HEK293 (cell line): Measurements from ENCODE around the gene SLC10A1.

Experiments used
- CTCF ChIA-PET: fragments of 350-600 bp; formaldehyde crosslinking; extraction: SDS; loops from one replicate; lab custom pipeline; 2021; ENCODE audit warnings: antibody characterized with exemption; lab: Yijun Ruan, JAX
- POLR2A ChIA-PET: fragments of 300-600 bp; formaldehyde crosslinking; extraction: SDS; loops from one replicate; lab custom pipeline; 2020; ENCODE audit warnings: antibody characterized with exemption, inconsistent platforms; lab: Yijun Ruan, JAX
- H3K27ac ChIP-seq: fragments of 200-500 bp; sonication (Bioruptor generic); 2 replicates; pipeline ENCODE4 v1.5.1; 2014; ENCODE audit warnings: low read depth, low read length, control low read depth, inconsistent platforms; ENCODE audit errors: extremely low read depth
- H3K36me3 ChIP-seq, 2 experiments: fragments of 200-500 bp in 1 of 2; sonication (Bioruptor generic) in 1 of 2; 1 replicate in 1 of 2; 2 replicates in 1 of 2; pipeline ENCODE4 v1.5.1; 2014 to 2017; ENCODE audit warnings: inconsistent platforms in 2 of 2, low read length in 2 of 2; ENCODE audit not compliant: control insufficient read depth in 2 of 2, insufficient read depth in 1 of 2
- H3K4me1 ChIP-seq: fragments of 200-500 bp; sonication (Bioruptor generic); 2 replicates; pipeline ENCODE4 v1.5.1; 2014; ENCODE audit warnings: mild to moderate bottlenecking, low read length, inconsistent platforms; ENCODE audit not compliant: control insufficient read depth, insufficient read depth
- H3K4me3 ChIP-seq: 2 replicates; pipeline ENCODE4 v1.5.1; 2011; ENCODE audit warnings: low read depth, mild to moderate bottlenecking, control low read depth, low read length, moderate library complexity
- H3K9me3 ChIP-seq: fragments of 200-500 bp; sonication (Bioruptor generic); 2 replicates; pipeline ENCODE4 v1.5.1; 2014; ENCODE audit warnings: low read depth, low read length, inconsistent platforms; ENCODE audit not compliant: control insufficient read depth, insufficient read depth
- EGR2 ChIP-seq: fragments of 450-650 bp; formaldehyde crosslinking; IDR thresholded peaks from 2 replicates; pipeline ENCODE4 v1.5.1; 2016; ENCODE audit warnings: low read depth, missing biosample characterization, missing genetic modification characterization
- GLIS1 ChIP-seq: fragments of 450-650 bp; formaldehyde crosslinking; IDR thresholded peaks from 2 replicates; pipeline ENCODE4 v1.5.1; 2016; ENCODE audit warnings: missing biosample characterization, missing genetic modification characterization
- SP3 ChIP-seq: fragments of 450-650 bp; formaldehyde crosslinking; IDR thresholded peaks from 2 replicates; pipeline ENCODE4 v1.5.1; 2016; ENCODE audit warnings: missing biosample characterization, missing genetic modification characterization
- ZBTB20 ChIP-seq: fragments of 450-650 bp; formaldehyde crosslinking; IDR thresholded peaks from 2 replicates; pipeline ENCODE4 v1.5.1; 2016; ENCODE audit warnings: missing biosample characterization, missing genetic modification characterization
- ZBTB49 ChIP-seq: fragments of 450-650 bp; formaldehyde crosslinking; IDR thresholded peaks from 2 replicates; pipeline ENCODE4 v1.5.1; 2016; ENCODE audit warnings: missing biosample characterization, missing genetic modification characterization, low read depth
- ZFHX2 ChIP-seq: fragments of 450-650 bp; formaldehyde crosslinking; conservative IDR thresholded peaks from 2 replicates; pipeline ENCODE4 v1.5.1; 2016; ENCODE audit warnings: missing biosample characterization, missing genetic modification characterization
- ZNF132 ChIP-seq: fragments of 450-650 bp; formaldehyde crosslinking; IDR thresholded peaks from 2 replicates; pipeline ENCODE4 v1.5.1; 2017; ENCODE audit warnings: missing biosample characterization, missing genetic modification characterization, borderline replicate concordance
- ZNF18 ChIP-seq: fragments of 450-650 bp; formaldehyde crosslinking; IDR thresholded peaks from 2 replicates; pipeline ENCODE4 v1.5.1; 2016; ENCODE audit warnings: missing biosample characterization, missing genetic modification characterization
- ZNF223 ChIP-seq: fragments of 450-650 bp; formaldehyde crosslinking; IDR thresholded peaks from 2 replicates; pipeline ENCODE4 v1.5.1; 2016; ENCODE audit warnings: missing biosample characterization, missing genetic modification characterization
- ZNF266 ChIP-seq: fragments of 450-650 bp; formaldehyde crosslinking; IDR thresholded peaks from 2 replicates; pipeline ENCODE4 v1.5.1; 2016; ENCODE audit warnings: missing biosample characterization, missing genetic modification characterization, low read depth
- ZNF654 ChIP-seq: fragments of 450-650 bp; formaldehyde crosslinking; IDR thresholded peaks from 2 replicates; pipeline ENCODE4 v1.5.1; 2016; ENCODE audit warnings: low read depth, missing biosample characterization, missing genetic modification characterization
- ZNF664 ChIP-seq: fragments of 450-650 bp; formaldehyde crosslinking; IDR thresholded peaks from 2 replicates; pipeline ENCODE4 v1.5.1; 2016; ENCODE audit warnings: missing biosample characterization, missing genetic modification characterization
- ZNF791 ChIP-seq: fragments of 450-650 bp; formaldehyde crosslinking; IDR thresholded peaks from 2 replicates; pipeline ENCODE4 v1.5.1; 2016; ENCODE audit warnings: missing biosample characterization, missing genetic modification characterization
- ZSCAN16 ChIP-seq: fragments of 450-650 bp; formaldehyde crosslinking; IDR thresholded peaks from 2 replicates; pipeline ENCODE4 v1.5.1; 2016; ENCODE audit warnings: missing biosample characterization, missing genetic modification characterization

The SLC10A1 gene

DNA sequence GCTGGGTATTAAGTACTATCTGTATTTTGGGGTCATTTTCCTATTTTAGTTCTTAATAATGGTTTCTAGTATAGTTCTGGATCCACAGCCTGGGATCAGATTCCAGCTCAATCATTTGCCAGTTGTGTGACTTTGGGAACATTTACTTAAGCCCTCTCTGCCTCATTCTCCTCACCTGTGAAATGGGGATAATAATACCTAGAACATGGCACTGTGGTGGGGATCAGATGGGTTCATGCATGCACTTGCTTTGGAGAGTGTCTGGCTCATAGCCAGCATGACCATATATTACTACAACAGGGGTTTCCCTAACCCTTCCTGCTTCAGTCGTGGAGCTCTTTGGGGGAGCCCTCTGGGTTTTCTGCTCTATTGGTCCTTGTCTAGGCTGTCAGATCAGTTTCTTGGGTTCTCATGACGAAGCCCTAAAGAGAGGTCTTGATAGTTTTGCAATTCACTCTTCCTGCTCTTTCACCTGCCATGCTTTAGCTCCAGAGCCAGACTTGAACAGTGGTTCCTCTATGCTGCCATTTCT is 48.1 kb upstream of the SLC10A1 start (continued):
- TF ChIP-seq ZNF654 (tag by site-specific recombination) (no peak), SP3 (tag by site-specific recombination) (no peak), ZNF664 (tag by site-specific recombination) (no peak), ZNF791 (no peak)

- POLR2A ChIA-PET: no interaction called here
- 0 out of 2 replicates have a peak, but pooled peaks have one; percentile 13 for TF ChIP-seq ZNF18
- TF ChIP-seq ZNF223 (tag by site-specific recombination): no peak
These were observed 47.1 kb upstream of the SLC10A1 start for GRCh38 chr14:69844171-69844570.

GRCh38 chr14:69842686-69843420 is 45.8 kb upstream of the SLC10A1 start:
- ChIA-PET CTCF (no interaction called here), POLR2A (no interaction called here)
- Histone ChIP-seq H3K36me3 (no peaks in the 10 kb centered on the region), H3K4me3 (no peak overlapping the region), H3K4me1 (no peaks in the 10 kb centered on the region), H3K9me3 (no peaks in the 10 kb centered on the region), H3K27ac (no peak overlapping the region)
- TF ChIP-seq ZFHX2 (tag by site-specific recombination) (peak; percentile 69), ZNF266 (tag by site-specific recombination) (no peak), EGR2 (peak; percentile 83)

More at GRCh38 chr14:69844171-69844570, 47.1 kb upstream of the SLC10A1 start:
- no peak overlapping the region for H3K4me3 ChIP-seq
- no peak overlapping the region for H3K27ac ChIP-seq
- no peaks in the 10 kb centered on the region for H3K9me3 ChIP-seq
- H3K4me1 ChIP-seq: no peaks in the 10 kb centered on the region
- H3K36me3 ChIP-seq: no peaks in the 10 kb centered on the region
- CTCF ChIA-PET: interaction anchor here (0.8 to 1.3 kb wide), 3 partner anchors 25 to 126 kb away, joined by 3 to 4 read pairs (median 3); no protein-coding TSS in a partner anchor

- no peaks in the 10 kb centered on the region for H3K4me1 ChIP-seq
- POLR2A ChIA-PET: no interaction called here
- no peaks in the 10 kb centered on the region for H3K9me3 ChIP-seq
- CTCF ChIA-PET: interaction anchor here (0.7 to 0.8 kb wide), 2 partner anchors 40 to 187 kb away, joined by 3 read pairs; no protein-coding TSS in a partner anchor
- no peak overlapping the region for H3K27ac ChIP-seq
- no peak overlapping the region for H3K4me3 ChIP-seq
- TF ChIP-seq ZNF132: no peak
- no peak for TF ChIP-seq ZBTB20 (tag by site-specific recombination)
- TF ChIP-seq ZSCAN16 (tag by site-specific recombination): no peak
- TF ChIP-seq GLIS1 (tag by site-specific recombination): no peak
- TF ChIP-seq ZBTB49 (tag by site-specific recombination): no peak
- TF ChIP-seq, all 188 proteins: peak for 0
- H3K36me3 ChIP-seq: no peaks in the 10 kb centered on the region
These were observed 44.6 kb upstream of the SLC10A1 start for GRCh38 chr14:69841656-69842055.
